Measurements from ENCODE around the gene THUMPD2. TPM values are rescaled to one million over a fixed set of nuclear protein-coding genes. Genes with fewer than 3 reads are reported as not detected.

Gene THUMPD2
- total and polyA plus RNA-seq, 10 donors, result 8.7 to 16.9 (median 13.3) TPM

GRCh38 chr2:39738936-39739335, 40.1 kb downstream of the THUMPD2 start:
- Histone ChIP-seq H3K27ac (no peak overlapping the region), H3K4me1 (no peaks in the 10 kb centered on the region), H3K4me3 (no peak overlapping the region), H3K36me3 (peaks cover 0 to 98% (median 54%) of the 10 kb centered on the region in 6 donors), H3K27me3 (replicated peaks in 1 of 7) (no peaks in the 10 kb centered on the region), H3K9me3 (no peaks in the 10 kb centered on the region)
- WGBS, 5 donors, result 92 to 97% (median 94%) methylated on average over 2 of the region's 2 CpGs
- no peak for DNase-seq
- no peak for TF ChIP-seq POLR2A (IDR thresholded peaks at IDR 0.05)
- no peak for TF ChIP-seq CTCF (IDR thresholded peaks at IDR 0.05 in 8 of 11, conservative IDR thresholded peaks at IDR 0.05 in 3 of 11)
- TF ChIP-seq POLR2AphosphoS5 (IDR thresholded peaks at IDR 0.05), result no peak
- intact Hi-C loops (cut with DNase I; ENCODE audit: low total_unique reads), result no loop called here

GRCh38 chr2:39737661-39738060, 41.4 kb downstream of the THUMPD2 start:
- Histone ChIP-seq H3K27me3 (replicated peaks in 1 of 7) (no peaks in the 10 kb centered on the region), H3K4me1 (peaks cover 0 to 3% (median 0%) of the 10 kb centered on the region in 6 donors), H3K9me3 (no peaks in the 10 kb centered on the region), H3K27ac (no peak overlapping the region), H3K36me3 (peaks cover 0 to 98% (median 47%) of the 10 kb centered on the region in 6 donors), H3K4me3 (no peak overlapping the region)
- intact Hi-C loops (cut with DNase I; ENCODE audit: low total_unique reads), result no loop called here
- 83 to 95% (median 91%) methylated on average over 8 of the region's 8 CpGs for WGBS, 5 donors
- DNase-seq, result no peak
- no peak for TF ChIP-seq POLR2AphosphoS5 (IDR thresholded peaks at IDR 0.05)
- TF ChIP-seq POLR2A (IDR thresholded peaks at IDR 0.05), result no peak

GRCh38 chr2:39736640-39737039, 42.4 kb downstream of the THUMPD2 start:
- 91 to 98% (median 95%) methylated on average over 6 of the region's 6 CpGs for WGBS, 5 donors
- Histone ChIP-seq H3K4me1 (peaks cover 0 to 3% (median 0%) of the 10 kb centered on the region in 6 donors), H3K36me3 (peaks cover 0 to 89% (median 43%) of the 10 kb centered on the region in 6 donors), H3K9me3 (no peaks in the 10 kb centered on the region), H3K4me3 (no peak overlapping the region), H3K27me3 (replicated peaks in 1 of 7) (no peaks in the 10 kb centered on the region), H3K27ac (no peak overlapping the region)
- TF ChIP-seq POLR2AphosphoS5 (IDR thresholded peaks at IDR 0.05) (no peak), CTCF (IDR thresholded peaks at IDR 0.05 in 8 of 11, conservative IDR thresholded peaks at IDR 0.05 in 3 of 11) (no peak), POLR2A (IDR thresholded peaks at IDR 0.05) (no peak)
- intact Hi-C loops (cut with DNase I; ENCODE audit: low total_unique reads), result no loop called here
- no peak for DNase-seq

- Histone ChIP-seq H3K27ac (no peak overlapping the region), H3K9me3 (no peaks in the 10 kb centered on the region), H3K4me3 (no peak overlapping the region), H3K4me1 (peaks cover 0 to 3% (median 0%) of the 10 kb centered on the region in 6 donors), H3K36me3 (peaks cover 0 to 79% (median 38%) of the 10 kb centered on the region in 6 donors), H3K27me3 (replicated peaks in 1 of 7) (no peaks in the 10 kb centered on the region)
- DNase-seq, result no peak
- intact Hi-C loops (cut with DNase I; ENCODE audit: low total_unique reads), result no loop called here
- 98 to 100% (median 98%) methylated on average over 3 of the region's 3 CpGs for WGBS, 5 donors
- TF ChIP-seq POLR2AphosphoS5 (IDR thresholded peaks at IDR 0.05), result no peak
- no peak for TF ChIP-seq CTCF (IDR thresholded peaks at IDR 0.05 in 8 of 11, conservative IDR thresholded peaks at IDR 0.05 in 3 of 11)
- no peak for TF ChIP-seq POLR2A (IDR thresholded peaks at IDR 0.05)
These were observed 43.4 kb downstream of the THUMPD2 start for GRCh38 chr2:39735648-39736047.

GRCh38 chr2:39734445-39734844, 44.6 kb downstream of the THUMPD2 start:
- intact Hi-C loops (cut with DNase I; ENCODE audit: low total_unique reads), result no loop called here
- Histone ChIP-seq H3K4me1 (peaks cover 0 to 3% (median 0%) of the 10 kb centered on the region in 6 donors), H3K4me3 (no peak overlapping the region)

More at GRCh38 chr2:39734445-39734844, 44.6 kb downstream of the THUMPD2 start:
- Histone ChIP-seq H3K27ac (no peak overlapping the region), H3K9me3 (no peaks in the 10 kb centered on the region), H3K27me3 (replicated peaks in 1 of 7) (no peaks in the 10 kb centered on the region), H3K36me3 (peaks cover 0 to 67% (median 33%) of the 10 kb centered on the region in 6 donors)
- TF ChIP-seq CTCF (IDR thresholded peaks at IDR 0.05 in 8 of 11, conservative IDR thresholded peaks at IDR 0.05 in 3 of 11) (no peak), POLR2A (IDR thresholded peaks at IDR 0.05) (no peak), POLR2AphosphoS5 (IDR thresholded peaks at IDR 0.05) (no peak)
- no peak for DNase-seq

Data from spleen (tissue), 11 donors.